HG03175 (cell line): Measurements from ENCODE around the gene DGLUCY.

Experiments used
- ATAC-seq: cut with Tn5 transposase; IDR thresholded peaks from one replicate; pipeline ENCODE4 v1.9.1; 2021; ENCODE audit warnings: mild to moderate bottlenecking, moderate library complexity; ENCODE audit not compliant: unreplicated experiment

The DGLUCY gene

DNA sequence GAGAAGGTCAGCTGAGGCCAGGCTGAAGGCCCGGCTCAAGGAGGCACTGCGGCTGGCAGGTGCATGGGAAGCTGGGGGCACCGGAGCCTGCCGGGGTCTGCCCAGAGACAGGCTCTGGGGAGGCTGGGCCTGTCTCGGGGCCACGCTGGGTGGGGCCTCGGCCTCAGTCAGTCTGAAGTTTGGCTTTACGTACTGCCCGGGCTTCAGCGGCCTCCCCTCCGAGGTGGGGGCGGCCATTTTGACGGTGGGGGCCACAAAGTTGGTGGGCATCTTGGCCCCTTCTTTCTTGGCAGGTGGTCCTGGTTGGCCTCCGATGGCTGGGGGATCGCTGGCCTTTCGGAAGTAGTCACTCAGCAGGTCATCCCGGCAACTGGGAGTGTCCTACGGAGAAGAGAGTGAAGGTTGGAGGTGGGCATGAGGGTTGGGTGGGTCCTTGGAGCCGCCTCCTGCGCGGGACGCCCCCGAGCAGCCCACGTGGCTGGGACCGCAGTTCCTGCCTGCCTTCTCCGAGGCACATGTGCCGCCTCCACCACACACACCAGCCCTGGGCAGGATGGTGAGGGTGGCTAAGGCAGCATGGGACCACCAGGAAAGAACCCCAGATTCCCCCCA is 159.5 kb downstream of the DGLUCY start:
- no peak for ATAC-seq

GRCh38 chr14:91273885-91274273 is 160.0 kb downstream of the DGLUCY start:
- no peak for ATAC-seq

DNA sequence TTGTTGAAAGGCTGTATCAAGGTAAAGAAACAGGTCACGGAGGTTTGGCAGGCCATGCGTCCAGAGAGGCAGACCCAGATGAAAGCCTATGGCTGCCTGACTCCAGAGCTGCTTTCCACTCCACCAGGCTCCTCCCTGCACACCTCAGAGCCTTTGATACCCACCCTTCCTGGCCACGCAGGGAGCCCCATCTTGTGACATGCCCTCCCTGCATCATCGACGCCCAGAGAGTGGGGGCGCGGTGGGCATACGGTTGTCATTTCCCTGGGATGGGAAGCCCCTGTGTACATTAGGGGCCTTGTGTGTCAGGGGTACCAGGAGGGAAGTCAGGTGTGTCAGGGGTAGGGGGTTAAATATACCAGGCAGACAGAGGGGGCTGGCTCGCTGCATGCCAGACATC is 160.9 kb downstream of the DGLUCY start:
- ATAC-seq: no peak
